ENCODE data around the gene TECTA. TPM values are rescaled to one million over a fixed set of nuclear protein-coding genes. Genes with fewer than 3 reads are reported as not detected.

Gene TECTA
- polyA plus RNA-seq, 1 donor (not counting 4 experiments of a cell fraction or from before 2014, with no cell fraction given): 0.17 TPM

GRCh38 chr11:121067962-121068647 is 32.9 kb upstream of the TECTA start:
- no peak overlapping the region for H3K4me3 ChIP-seq (ENCODE audit: control insufficient read depth in 2 of 3, extremely low read depth in 1 of 3, insufficient read depth in 2 of 3, low read depth in 1 of 3, low read length in 3 of 3)
- no peaks in the 10 kb centered on the region for H3K9me1 ChIP-seq (ENCODE audit: control insufficient read depth, extremely low read depth, insufficient read depth, low read length)
- no peak for TF ChIP-seq EZH2 (IDR thresholded peaks at IDR 0.05; ENCODE audit: low read length)
- no peak for TF ChIP-seq CTCF (optimal IDR thresholded peaks at IDR 0.05 in 1 of 3, IDR thresholded peaks at IDR 0.05 in 1 of 3, conservative IDR thresholded peaks at IDR 0.05 in 1 of 3; ENCODE audit: extremely low read depth in 1 of 3, insufficient read depth in 2 of 3, low read length in 3 of 3)
- no peak overlapping the region for H3K9ac ChIP-seq (ENCODE audit: control insufficient read depth, extremely low read depth, insufficient read depth, low read length)
- H2AFZ ChIP-seq (ENCODE audit: control insufficient read depth, low read length): no peak overlapping the region
- no peak for DNase-seq (ENCODE audit: low read depth, low spot score)
- no peaks in the 10 kb centered on the region for H3K27me3 ChIP-seq (ENCODE audit: control insufficient read depth, extremely low read depth, insufficient read depth, low read length)
- no peak overlapping the region for H3K4me2 ChIP-seq (ENCODE audit: control insufficient read depth, extremely low read depth, insufficient read depth, low read depth, low read length)
- H3K27ac ChIP-seq (ENCODE audit: control insufficient read depth, insufficient read depth, low read length): no peak overlapping the region
- no peaks in the 10 kb centered on the region for H3K4me1 ChIP-seq (ENCODE audit: control insufficient read depth, extremely low read depth, insufficient read depth, low read length)
- H3K9me3 ChIP-seq (ENCODE audit: control insufficient read depth, low read depth, low read length): no peaks in the 10 kb centered on the region
- no peaks in the 10 kb centered on the region for H4K20me1 ChIP-seq (ENCODE audit: control insufficient read depth, extremely low read depth, insufficient read depth, low read length)
- FAIRE-seq: no peak
- peaks cover 7 to 9% of the 10 kb centered on the region in 2 experiments for H3K36me3 ChIP-seq (ENCODE audit: control insufficient read depth in 2 of 2, extremely low read depth in 1 of 2, insufficient read depth in 2 of 2, low read length in 2 of 2)
- H3K79me2 ChIP-seq (ENCODE audit: control insufficient read depth, insufficient read depth, low read length): no peaks in the 10 kb centered on the region
- dilution Hi-C loops (cut with MboI; ENCODE audit: extremely low pct_ligation_motif_present, low sequenced_read_pairs): no loop called here

- H3K27ac ChIP-seq (ENCODE audit: control insufficient read depth, insufficient read depth, low read length): no peak overlapping the region
- FAIRE-seq (no peak), DNase-seq (ENCODE audit: low read depth, low spot score) (no peak)
- no peaks in the 10 kb centered on the region for H4K20me1 ChIP-seq (ENCODE audit: control insufficient read depth, extremely low read depth, insufficient read depth, low read length)
- dilution Hi-C loops (cut with MboI; ENCODE audit: extremely low pct_ligation_motif_present, low sequenced_read_pairs): no loop called here
- H3K4me3 ChIP-seq (ENCODE audit: control insufficient read depth in 2 of 3, extremely low read depth in 1 of 3, insufficient read depth in 2 of 3, low read depth in 1 of 3, low read length in 3 of 3): no peak overlapping the region
- H3K9ac ChIP-seq (ENCODE audit: control insufficient read depth, extremely low read depth, insufficient read depth, low read length): no peak overlapping the region
- H3K9me3 ChIP-seq (ENCODE audit: control insufficient read depth, low read depth, low read length): no peaks in the 10 kb centered on the region
- peaks cover 4 to 9% of the 10 kb centered on the region in 2 experiments for H3K36me3 ChIP-seq (ENCODE audit: control insufficient read depth in 2 of 2, extremely low read depth in 1 of 2, insufficient read depth in 2 of 2, low read length in 2 of 2)
- no peaks in the 10 kb centered on the region for H3K27me3 ChIP-seq (ENCODE audit: control insufficient read depth, extremely low read depth, insufficient read depth, low read length)
- no peaks in the 10 kb centered on the region for H3K4me1 ChIP-seq (ENCODE audit: control insufficient read depth, extremely low read depth, insufficient read depth, low read length)
- H3K9me1 ChIP-seq (ENCODE audit: control insufficient read depth, extremely low read depth, insufficient read depth, low read length): no peaks in the 10 kb centered on the region
- H3K79me2 ChIP-seq (ENCODE audit: control insufficient read depth, insufficient read depth, low read length): no peaks in the 10 kb centered on the region
- H3K4me2 ChIP-seq (ENCODE audit: control insufficient read depth, extremely low read depth, insufficient read depth, low read depth, low read length): no peak overlapping the region
- TF ChIP-seq EZH2 (IDR thresholded peaks at IDR 0.05; ENCODE audit: low read length) (no peak), CTCF (optimal IDR thresholded peaks at IDR 0.05 in 1 of 3, IDR thresholded peaks at IDR 0.05 in 1 of 3, conservative IDR thresholded peaks at IDR 0.05 in 1 of 3; ENCODE audit: extremely low read depth in 1 of 3, insufficient read depth in 2 of 3, low read length in 3 of 3) (no peak)
- H2AFZ ChIP-seq (ENCODE audit: control insufficient read depth, low read length): no peak overlapping the region
Measured at GRCh38 chr11:121068787-121069186, 32.3 kb upstream of the TECTA start.
